ENCODE measurements around the gene CENPC.

- TF ChIP-seq CTCF (IDR thresholded peaks at IDR 0.05; ENCODE audit: low read depth, low read length), result no peak
- no peak for TF ChIP-seq EZH2phosphoT487 (IDR thresholded peaks at IDR 0.05; ENCODE audit: low read depth)
Measured at GRCh38 chr4:67581913-67582312, 36.6 kb upstream of the CENPC start.

Data from OCI-LY3 (cell line).